ENCODE measurements around the gene CHD3.

- no peak for TF ChIP-seq POLR2A (IDR thresholded peaks at IDR 0.05)
- TF ChIP-seq, protein P1, sequence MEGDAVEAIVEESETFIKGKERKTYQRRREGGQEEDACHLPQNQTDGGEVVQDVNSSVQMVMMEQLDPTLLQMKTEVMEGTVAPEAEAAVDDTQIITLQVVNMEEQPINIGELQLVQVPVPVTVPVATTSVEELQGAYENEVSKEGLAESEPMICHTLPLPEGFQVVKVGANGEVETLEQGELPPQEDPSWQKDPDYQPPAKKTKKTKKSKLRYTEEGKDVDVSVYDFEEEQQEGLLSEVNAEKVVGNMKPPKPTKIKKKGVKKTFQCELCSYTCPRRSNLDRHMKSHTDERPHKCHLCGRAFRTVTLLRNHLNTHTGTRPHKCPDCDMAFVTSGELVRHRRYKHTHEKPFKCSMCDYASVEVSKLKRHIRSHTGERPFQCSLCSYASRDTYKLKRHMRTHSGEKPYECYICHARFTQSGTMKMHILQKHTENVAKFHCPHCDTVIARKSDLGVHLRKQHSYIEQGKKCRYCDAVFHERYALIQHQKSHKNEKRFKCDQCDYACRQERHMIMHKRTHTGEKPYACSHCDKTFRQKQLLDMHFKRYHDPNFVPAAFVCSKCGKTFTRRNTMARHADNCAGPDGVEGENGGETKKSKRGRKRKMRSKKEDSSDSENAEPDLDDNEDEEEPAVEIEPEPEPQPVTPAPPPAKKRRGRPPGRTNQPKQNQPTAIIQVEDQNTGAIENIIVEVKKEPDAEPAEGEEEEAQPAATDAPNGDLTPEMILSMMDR (IDR thresholded peaks at IDR 0.05) = no peak
Measured at GRCh38 chr17:7854851-7855659, 33.5 kb upstream of the CHD3 start, which contains the start of gene TMEM88.
